ENCODE results near the gene RASL11A. TPM values are rescaled to one million over a fixed set of nuclear protein-coding genes. Genes with fewer than 3 reads are reported as not detected.
"Not testable (repeated sequence)": the region's sequence is repeated elsewhere in the genome, so short reads cannot be mapped to it uniquely, and the experiment has no call there.

The RASL11A gene
- total and polyA plus RNA-seq, 2 donors = 1.7 to 9.9 TPM

DNA sequence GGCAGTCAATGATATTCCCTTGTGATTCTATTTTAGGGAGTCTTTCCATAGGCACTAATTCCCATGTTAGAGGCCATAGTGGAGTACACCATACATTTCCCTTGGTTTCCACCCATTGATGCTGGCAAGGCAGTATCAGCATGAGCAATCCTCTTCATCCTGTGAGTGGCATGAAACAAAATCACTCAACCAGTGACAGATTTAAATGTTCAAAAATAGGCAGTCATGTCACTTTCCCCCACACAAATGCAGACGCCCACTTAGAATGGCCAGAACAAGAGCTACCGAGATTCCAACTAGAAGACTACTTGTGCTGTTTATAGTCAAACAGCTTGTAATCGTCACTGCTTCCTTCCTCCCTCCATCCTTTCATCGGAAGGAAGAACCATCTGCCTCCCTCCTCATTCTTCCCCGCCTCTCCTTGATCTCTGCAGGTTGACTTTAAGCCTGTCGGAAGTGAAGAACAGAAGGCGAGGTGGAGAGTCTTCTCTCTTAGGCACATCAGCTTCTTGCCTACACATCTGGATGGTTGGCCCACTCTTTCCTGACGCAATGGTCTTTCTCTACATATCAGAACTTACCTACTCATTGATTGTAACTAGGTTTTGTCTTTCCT is 22.6 kb downstream of the RASL11A start:
- H3K36me3 ChIP-seq (ENCODE audit: control insufficient read depth in 2 of 2, insufficient read depth in 2 of 2, low read length in 1 of 2) = no peaks in the 10 kb centered on the region
- DNase-seq (ENCODE audit: low read depth in 6 of 9, low spot score in 9 of 9) = no peak
- no peak overlapping the region for H3K4me3 ChIP-seq (ENCODE audit: low read length in 2 of 2)
- 85% methylated on average over 8 of the region's 8 CpGs for WGBS
- no peaks in the 10 kb centered on the region for H3K27me3 ChIP-seq (ENCODE audit: control insufficient read depth in 2 of 2, insufficient read depth in 1 of 2, low read length in 1 of 2)
- peaks cover 0 to 4% of the 10 kb centered on the region in 2 donors for H3K4me1 ChIP-seq (ENCODE audit: control insufficient read depth in 2 of 2, insufficient read depth in 2 of 2, low read length in 2 of 2)
- H3K27ac ChIP-seq (ENCODE audit: low read depth in 1 of 2, low read length in 1 of 2) = no peak overlapping the region
- no peaks in the 10 kb centered on the region for H3K9me3 ChIP-seq (ENCODE audit: control insufficient read depth in 2 of 2, insufficient read depth in 1 of 2, low read length in 1 of 2)

DNA sequence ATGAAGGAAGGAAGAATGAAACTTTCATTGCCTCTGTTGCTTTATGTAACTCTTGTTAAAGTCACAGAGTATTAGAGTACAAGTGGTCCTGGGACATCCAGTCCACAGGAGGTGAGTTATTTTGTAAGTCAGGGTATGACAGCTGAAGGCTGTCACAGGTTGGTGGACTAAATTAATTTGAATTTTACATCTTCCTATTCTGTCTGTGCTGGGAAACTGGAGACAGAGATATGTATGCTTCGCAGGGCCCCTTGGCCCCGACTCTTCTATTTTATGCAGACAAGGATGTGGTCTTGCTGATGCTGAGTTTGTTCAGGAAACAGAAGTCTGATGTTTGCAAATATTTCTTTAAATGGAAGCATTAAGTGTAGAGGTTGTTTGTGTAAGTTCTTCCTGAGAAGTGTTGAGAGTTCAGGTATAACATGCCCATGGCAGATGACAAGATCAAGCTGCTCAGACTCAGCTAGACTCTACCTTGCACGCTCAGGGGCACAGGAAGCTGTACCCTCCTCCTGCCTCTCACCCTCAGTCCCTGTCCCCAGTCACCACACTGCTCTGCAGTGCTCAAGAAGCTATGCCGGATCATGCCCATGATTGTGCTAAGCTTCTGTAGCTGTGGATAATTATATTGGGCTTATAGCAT is 23.4 kb downstream of the RASL11A start:
- Histone ChIP-seq H3K36me3 (ENCODE audit: control insufficient read depth in 2 of 2, insufficient read depth in 2 of 2, low read length in 1 of 2) (no peaks in the 10 kb centered on the region), H3K9me3 (ENCODE audit: control insufficient read depth in 2 of 2, insufficient read depth in 1 of 2, low read length in 1 of 2) (no peaks in the 10 kb centered on the region), H3K4me3 (ENCODE audit: low read length in 2 of 2) (no peak overlapping the region), H3K27me3 (ENCODE audit: control insufficient read depth in 2 of 2, insufficient read depth in 1 of 2, low read length in 1 of 2) (no peaks in the 10 kb centered on the region), H3K4me1 (ENCODE audit: control insufficient read depth in 2 of 2, insufficient read depth in 2 of 2, low read length in 2 of 2) (peaks cover 0 to 4% of the 10 kb centered on the region in 2 donors), H3K27ac (ENCODE audit: low read depth in 1 of 2, low read length in 1 of 2) (peak overlapping the region in 1 of 2 donors; percentile 26)
- WGBS = 22% methylated on average over 4 of the region's 4 CpGs
- DNase-seq (ENCODE audit: low read depth in 6 of 9, low spot score in 9 of 9) = peak in 2 of 9 donors; percentile 8 to 30

DNA sequence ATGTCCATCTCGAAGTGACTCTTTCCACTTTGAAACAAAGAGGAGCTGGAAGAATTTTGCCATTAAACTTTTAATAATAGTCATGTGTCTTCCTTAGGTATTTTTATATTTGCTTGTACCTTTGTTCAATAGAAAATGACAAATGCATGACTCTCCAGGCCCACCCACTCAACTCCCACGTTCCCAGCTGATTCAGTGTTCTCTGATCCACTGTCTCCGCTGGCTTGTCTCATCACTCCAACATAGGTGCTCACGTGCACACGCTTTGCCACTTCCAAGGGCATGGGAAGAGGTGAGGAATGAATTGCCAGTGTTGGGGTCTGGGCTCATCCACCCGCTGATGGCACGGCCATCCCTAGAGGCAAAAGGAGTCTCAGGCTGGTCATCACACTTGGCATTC is 24.5 kb downstream of the RASL11A start:
- no peak overlapping the region for H3K27ac ChIP-seq (ENCODE audit: low read depth in 1 of 2, low read length in 1 of 2)
- WGBS = 96% methylated on average over 7 of the region's 7 CpGs
- H3K27me3 ChIP-seq (ENCODE audit: control insufficient read depth in 2 of 2, insufficient read depth in 1 of 2, low read length in 1 of 2) = no peaks in the 10 kb centered on the region
- no peak for DNase-seq (ENCODE audit: low read depth in 6 of 9, low spot score in 9 of 9)
- H3K4me3 ChIP-seq (ENCODE audit: low read length in 2 of 2) = no peak overlapping the region
- peaks cover 0 to 4% of the 10 kb centered on the region in 2 donors for H3K4me1 ChIP-seq (ENCODE audit: control insufficient read depth in 2 of 2, insufficient read depth in 2 of 2, low read length in 2 of 2)
- no peaks in the 10 kb centered on the region for H3K36me3 ChIP-seq (ENCODE audit: control insufficient read depth in 2 of 2, insufficient read depth in 2 of 2, low read length in 1 of 2)
- H3K9me3 ChIP-seq (ENCODE audit: control insufficient read depth in 2 of 2, insufficient read depth in 1 of 2, low read length in 1 of 2) = no peaks in the 10 kb centered on the region

- H3K27me3 ChIP-seq (ENCODE audit: control insufficient read depth in 2 of 2, insufficient read depth in 1 of 2, low read length in 1 of 2) = no peaks in the 10 kb centered on the region
- H3K4me1 ChIP-seq (ENCODE audit: control insufficient read depth in 2 of 2, insufficient read depth in 2 of 2, low read length in 2 of 2) = peaks cover 0 to 4% of the 10 kb centered on the region in 2 donors
- WGBS = 99% methylated on average over 4 of the region's 4 CpGs
- no peak overlapping the region for H3K4me3 ChIP-seq (ENCODE audit: low read length in 2 of 2)
- no peaks in the 10 kb centered on the region for H3K36me3 ChIP-seq (ENCODE audit: control insufficient read depth in 2 of 2, insufficient read depth in 2 of 2, low read length in 1 of 2)
- no peaks in the 10 kb centered on the region for H3K9me3 ChIP-seq (ENCODE audit: control insufficient read depth in 2 of 2, insufficient read depth in 1 of 2, low read length in 1 of 2)
- DNase-seq (ENCODE audit: low read depth in 6 of 9, low spot score in 9 of 9) = no peak
- H3K27ac ChIP-seq (ENCODE audit: low read depth in 1 of 2, low read length in 1 of 2) = no peak overlapping the region
These were observed 25.0 kb downstream of the RASL11A start for GRCh38 chr13:27295660-27296059.

DNA sequence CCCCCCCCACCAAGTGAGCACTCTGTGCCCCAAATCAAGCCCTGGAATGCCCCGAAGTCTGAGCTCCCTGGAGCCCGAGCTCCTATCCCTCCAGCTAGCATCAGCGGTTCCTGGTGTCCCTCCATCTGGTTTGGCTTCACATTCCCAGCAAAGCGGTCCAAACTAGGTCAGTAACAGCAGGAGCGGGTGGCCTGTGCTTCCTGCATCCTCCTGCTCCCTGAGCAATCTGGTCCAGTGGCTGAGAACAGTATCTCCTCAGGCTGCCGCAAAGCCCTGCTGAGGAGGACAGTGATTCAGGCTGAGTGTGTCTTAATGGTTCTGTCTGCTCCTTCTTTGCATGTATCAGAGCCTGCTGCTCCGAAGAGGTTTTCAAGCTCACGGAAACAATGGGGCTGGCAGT is 25.9 kb downstream of the RASL11A start:
- H3K4me3 ChIP-seq (ENCODE audit: low read length in 2 of 2) = no peak overlapping the region
- 89% methylated on average over 8 of the region's 8 CpGs for WGBS
- H3K27me3 ChIP-seq (ENCODE audit: control insufficient read depth in 2 of 2, insufficient read depth in 1 of 2, low read length in 1 of 2) = no peaks in the 10 kb centered on the region
- H3K36me3 ChIP-seq (ENCODE audit: control insufficient read depth in 2 of 2, insufficient read depth in 2 of 2, low read length in 1 of 2) = no peaks in the 10 kb centered on the region
- no peaks in the 10 kb centered on the region for H3K9me3 ChIP-seq (ENCODE audit: control insufficient read depth in 2 of 2, insufficient read depth in 1 of 2, low read length in 1 of 2)
- DNase-seq (ENCODE audit: low read depth in 6 of 9, low spot score in 9 of 9) = no peak
- peaks cover 0 to 4% of the 10 kb centered on the region in 2 donors for H3K4me1 ChIP-seq (ENCODE audit: control insufficient read depth in 2 of 2, insufficient read depth in 2 of 2, low read length in 2 of 2)
- no peak overlapping the region for H3K27ac ChIP-seq (ENCODE audit: low read depth in 1 of 2, low read length in 1 of 2)

DNA sequence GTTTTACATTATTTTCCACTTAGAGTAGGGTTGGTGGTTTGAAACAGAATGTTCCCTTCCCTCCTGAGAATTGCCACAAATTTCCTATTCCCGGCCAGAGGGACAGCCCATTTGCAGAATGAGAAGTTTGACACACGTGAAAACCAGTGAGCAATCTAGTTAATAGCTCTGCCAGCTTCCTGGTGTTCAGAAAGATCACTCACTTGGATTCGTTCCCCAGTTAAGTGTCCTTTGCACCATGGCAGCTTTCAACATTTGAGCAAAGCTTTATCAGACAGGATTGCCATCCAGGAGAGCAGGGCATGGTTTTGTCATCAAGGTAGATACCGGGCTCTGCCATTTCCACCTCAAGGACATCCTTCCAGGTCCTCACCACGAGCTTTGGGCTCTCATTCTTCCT is 28.2 kb downstream of the RASL11A start:
- peaks cover 0 to 4% of the 10 kb centered on the region in 2 donors for H3K4me1 ChIP-seq (ENCODE audit: control insufficient read depth in 2 of 2, insufficient read depth in 2 of 2, low read length in 2 of 2)
- H3K4me3 ChIP-seq (ENCODE audit: low read length in 2 of 2) = no peak overlapping the region
- WGBS = 89% methylated on average over 5 of the region's 5 CpGs
- H3K9me3 ChIP-seq (ENCODE audit: control insufficient read depth in 2 of 2, insufficient read depth in 1 of 2, low read length in 1 of 2) = no peaks in the 10 kb centered on the region
- no peaks in the 10 kb centered on the region for H3K27me3 ChIP-seq (ENCODE audit: control insufficient read depth in 2 of 2, insufficient read depth in 1 of 2, low read length in 1 of 2)
- no peak for DNase-seq (ENCODE audit: low read depth in 6 of 9, low spot score in 9 of 9)
- H3K27ac ChIP-seq (ENCODE audit: low read depth in 1 of 2, low read length in 1 of 2) = no peak overlapping the region
- no peaks in the 10 kb centered on the region for H3K36me3 ChIP-seq (ENCODE audit: control insufficient read depth in 2 of 2, insufficient read depth in 2 of 2, low read length in 1 of 2)

DNA sequence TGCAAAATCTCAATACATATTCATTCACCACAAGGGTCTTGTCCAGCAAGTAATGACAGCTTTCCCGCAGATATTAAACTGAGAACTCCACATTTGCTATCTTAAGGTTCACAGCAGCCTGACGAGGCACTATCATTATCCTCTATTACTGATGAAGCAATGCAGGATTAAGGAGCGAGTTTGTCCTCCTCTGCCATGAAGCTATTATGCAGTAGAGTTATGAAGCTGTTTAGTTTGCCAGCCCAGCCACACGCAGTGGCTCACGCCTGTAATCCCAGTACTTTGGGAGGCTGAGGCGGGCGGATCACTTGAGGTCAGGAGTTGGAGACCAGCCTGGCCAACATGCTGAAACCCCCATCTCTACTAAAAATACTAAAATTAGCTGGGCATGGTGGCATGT is 29.8 kb downstream of the RASL11A start:
- not testable (repeated sequence) for H3K4me3 ChIP-seq (ENCODE audit: low read length in 2 of 2); DNase-seq (ENCODE audit: low read depth in 6 of 9, low spot score in 9 of 9); H3K9me3 ChIP-seq (ENCODE audit: control insufficient read depth in 2 of 2, insufficient read depth in 1 of 2, low read length in 1 of 2); H3K27ac ChIP-seq (ENCODE audit: low read depth in 1 of 2, low read length in 1 of 2); H3K27me3 ChIP-seq (ENCODE audit: control insufficient read depth in 2 of 2, insufficient read depth in 1 of 2, low read length in 1 of 2); H3K4me1 ChIP-seq (ENCODE audit: control insufficient read depth in 2 of 2, insufficient read depth in 2 of 2, low read length in 2 of 2); H3K36me3 ChIP-seq (ENCODE audit: control insufficient read depth in 2 of 2, insufficient read depth in 2 of 2, low read length in 1 of 2)
- 97% methylated on average over 7 of the region's 7 CpGs for WGBS

- Histone ChIP-seq H3K27ac (ENCODE audit: low read depth in 1 of 2, low read length in 1 of 2) (no peak overlapping the region), H3K9me3 (ENCODE audit: control insufficient read depth in 2 of 2, insufficient read depth in 1 of 2, low read length in 1 of 2) (no peaks in the 10 kb centered on the region), H3K4me1 (ENCODE audit: control insufficient read depth in 2 of 2, insufficient read depth in 2 of 2, low read length in 2 of 2) (no peaks in the 10 kb centered on the region), H3K27me3 (ENCODE audit: control insufficient read depth in 2 of 2, insufficient read depth in 1 of 2, low read length in 1 of 2) (no peaks in the 10 kb centered on the region), H3K36me3 (ENCODE audit: control insufficient read depth in 2 of 2, insufficient read depth in 2 of 2, low read length in 1 of 2) (no peaks in the 10 kb centered on the region), H3K4me3 (ENCODE audit: low read length in 2 of 2) (no peak overlapping the region)
- 97% methylated on average over 6 of the region's 6 CpGs for WGBS
- DNase-seq (ENCODE audit: low read depth in 6 of 9, low spot score in 9 of 9) = no peak
These were observed 30.4 kb downstream of the RASL11A start for GRCh38 chr13:27300941-27301586.

GRCh38 chr13:27302643-27303262 is 32.1 kb downstream of the RASL11A start:
- no peaks in the 10 kb centered on the region for H3K4me1 ChIP-seq (ENCODE audit: control insufficient read depth in 2 of 2, insufficient read depth in 2 of 2, low read length in 2 of 2)
- H3K27me3 ChIP-seq (ENCODE audit: control insufficient read depth in 2 of 2, insufficient read depth in 1 of 2, low read length in 1 of 2) = no peaks in the 10 kb centered on the region
- H3K27ac ChIP-seq (ENCODE audit: low read depth in 1 of 2, low read length in 1 of 2) = no peak overlapping the region
- H3K9me3 ChIP-seq (ENCODE audit: control insufficient read depth in 2 of 2, insufficient read depth in 1 of 2, low read length in 1 of 2) = no peaks in the 10 kb centered on the region
- WGBS = 62% methylated on average over 4 of the region's 4 CpGs
- peak in 3 of 9 donors; percentile 4 to 48 (median 11) for DNase-seq (ENCODE audit: low read depth in 6 of 9, low spot score in 9 of 9)
- no peak overlapping the region for H3K4me3 ChIP-seq (ENCODE audit: low read length in 2 of 2)
- no peaks in the 10 kb centered on the region for H3K36me3 ChIP-seq (ENCODE audit: control insufficient read depth in 2 of 2, insufficient read depth in 2 of 2, low read length in 1 of 2)
